Tibial nerve (tissue), 3 donors: ENCODE measurements around the gene HLA-F.

Experiments
- POLR2A ChIP-seq, 2 donors: fragments of 450-650 bp; IDR thresholded peaks; one replicate each; pipeline ENCODE4 v1.6.1; 2017; ENCODE audit warnings: antibody characterized with exemption in 2 of 2, mild to moderate bottlenecking in 2 of 2, moderate library complexity in 2 of 2
- TF ChIP-seq, protein P1 (sequence below), 5 experiments: fragments of 200-600 bp in 3 of 5; fragments of 450-650 bp in 2 of 5; sonication (generic) in 3 of 5; IDR thresholded peaks; one replicate each; pipeline ENCODE4 v1.5.1; 2016 to 2019; ENCODE audit warnings: antibody characterized with exemption in 5 of 5, mild to moderate bottlenecking in 3 of 5, moderate library complexity in 2 of 5

DNA sequence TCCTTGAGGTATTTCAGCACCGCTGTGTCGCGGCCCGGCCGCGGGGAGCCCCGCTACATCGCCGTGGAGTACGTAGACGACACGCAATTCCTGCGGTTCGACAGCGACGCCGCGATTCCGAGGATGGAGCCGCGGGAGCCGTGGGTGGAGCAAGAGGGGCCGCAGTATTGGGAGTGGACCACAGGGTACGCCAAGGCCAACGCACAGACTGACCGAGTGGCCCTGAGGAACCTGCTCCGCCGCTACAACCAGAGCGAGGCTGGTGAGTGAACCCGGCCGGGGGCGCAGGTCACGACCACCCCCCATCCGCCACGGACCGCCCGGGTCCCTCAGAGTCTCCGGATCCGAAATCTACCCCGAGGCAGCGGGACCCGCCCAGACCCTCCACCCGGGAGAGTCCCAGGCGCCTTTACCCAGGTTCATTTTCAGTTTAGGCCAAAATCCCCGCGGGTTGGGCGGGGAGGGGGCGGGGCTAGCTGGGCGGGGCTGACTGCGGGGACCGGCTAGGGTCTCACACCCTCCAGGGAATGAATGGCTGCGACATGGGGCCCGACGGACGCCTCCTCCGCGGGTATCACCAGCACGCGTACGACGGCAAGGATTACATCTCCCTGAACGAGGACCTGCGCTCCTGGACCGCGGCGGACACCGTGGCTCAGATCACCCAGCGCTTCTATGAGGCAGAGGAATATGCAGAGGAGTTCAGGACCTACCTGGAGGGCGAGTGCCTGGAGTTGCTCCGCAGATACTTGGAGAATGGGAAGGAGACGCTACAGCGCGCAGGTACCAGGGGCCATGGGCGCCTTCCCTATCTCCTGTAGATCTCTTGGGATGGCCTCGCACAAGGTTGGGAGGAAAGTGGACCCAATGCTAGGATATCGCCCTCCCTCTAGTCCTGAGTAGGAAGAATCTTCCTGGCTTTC is 693 bp downstream of the HLA-F start:
- TF ChIP-seq POLR2A (IDR thresholded peaks at IDR 0.05): no peak
- TF ChIP-seq, protein P1, sequence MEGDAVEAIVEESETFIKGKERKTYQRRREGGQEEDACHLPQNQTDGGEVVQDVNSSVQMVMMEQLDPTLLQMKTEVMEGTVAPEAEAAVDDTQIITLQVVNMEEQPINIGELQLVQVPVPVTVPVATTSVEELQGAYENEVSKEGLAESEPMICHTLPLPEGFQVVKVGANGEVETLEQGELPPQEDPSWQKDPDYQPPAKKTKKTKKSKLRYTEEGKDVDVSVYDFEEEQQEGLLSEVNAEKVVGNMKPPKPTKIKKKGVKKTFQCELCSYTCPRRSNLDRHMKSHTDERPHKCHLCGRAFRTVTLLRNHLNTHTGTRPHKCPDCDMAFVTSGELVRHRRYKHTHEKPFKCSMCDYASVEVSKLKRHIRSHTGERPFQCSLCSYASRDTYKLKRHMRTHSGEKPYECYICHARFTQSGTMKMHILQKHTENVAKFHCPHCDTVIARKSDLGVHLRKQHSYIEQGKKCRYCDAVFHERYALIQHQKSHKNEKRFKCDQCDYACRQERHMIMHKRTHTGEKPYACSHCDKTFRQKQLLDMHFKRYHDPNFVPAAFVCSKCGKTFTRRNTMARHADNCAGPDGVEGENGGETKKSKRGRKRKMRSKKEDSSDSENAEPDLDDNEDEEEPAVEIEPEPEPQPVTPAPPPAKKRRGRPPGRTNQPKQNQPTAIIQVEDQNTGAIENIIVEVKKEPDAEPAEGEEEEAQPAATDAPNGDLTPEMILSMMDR (IDR thresholded peaks at IDR 0.05): no peak
